Activated T-helper 1 cell treated with anti-CD3 and anti-CD28 coated beads, Interleukin-12 subunit alpha, Interleukin-12 subunit beta, Interleukin-2, Interleukin-4 antibody, amounts not matched to agents 30 ng/mL and 10 ng/mL and 1 ng/mL, durations not matched to agents 14 hours and 24 hours and 36 hours (primary cell): ENCODE measurements around the gene RAB31. TPM values are rescaled to one million over a fixed set of nuclear protein-coding genes. Genes with fewer than 3 reads are reported as not detected.

Experiments
- DNase-seq: peaks from one replicate; pipeline ENCODE4 v3.0.0; 2021; ENCODE audit warnings: low spot score
- H3K27ac Mint-ChIP-seq: one replicate; pipeline ENCODE4 v1.8.0; 2021; ENCODE audit warnings: mild to moderate bottlenecking, mixed read lengths
- H3K27me3 Mint-ChIP-seq: one replicate; pipeline ENCODE4 v1.8.0; 2022; ENCODE audit warnings: mild to moderate bottlenecking, moderate library complexity, mixed read lengths; ENCODE audit not compliant: insufficient read depth
- H3K36me3 Mint-ChIP-seq: one replicate; pipeline ENCODE4 v1.8.0; 2021; ENCODE audit warnings: low read depth, mixed read lengths
- H3K4me1 Mint-ChIP-seq: one replicate; pipeline ENCODE4 v1.8.0; 2021; ENCODE audit warnings: low read depth, mixed read lengths
- H3K4me3 Mint-ChIP-seq: one replicate; pipeline ENCODE4 v1.8.0; 2021; ENCODE audit warnings: mild to moderate bottlenecking, moderate library complexity, mixed read lengths
- H3K9me3 Mint-ChIP-seq: one replicate; pipeline ENCODE4 v1.8.0; 2021; ENCODE audit warnings: mixed read lengths
- intact Hi-C: fragments of 100-400 bp; cut with micrococcal nuclease; formaldehyde crosslinking; loops from one replicate; pipeline ENCODE4 v1.15.1; 2024
- total RNA-seq: library from RNA; stranded (reverse); gene quantifications from 2 replicates; pipeline ENCODE4 v1.2.3, GENCODE V29; 2022

The RAB31 gene
- total RNA-seq, 1 donor from 2014 or later = 0.13 TPM

DNA sequence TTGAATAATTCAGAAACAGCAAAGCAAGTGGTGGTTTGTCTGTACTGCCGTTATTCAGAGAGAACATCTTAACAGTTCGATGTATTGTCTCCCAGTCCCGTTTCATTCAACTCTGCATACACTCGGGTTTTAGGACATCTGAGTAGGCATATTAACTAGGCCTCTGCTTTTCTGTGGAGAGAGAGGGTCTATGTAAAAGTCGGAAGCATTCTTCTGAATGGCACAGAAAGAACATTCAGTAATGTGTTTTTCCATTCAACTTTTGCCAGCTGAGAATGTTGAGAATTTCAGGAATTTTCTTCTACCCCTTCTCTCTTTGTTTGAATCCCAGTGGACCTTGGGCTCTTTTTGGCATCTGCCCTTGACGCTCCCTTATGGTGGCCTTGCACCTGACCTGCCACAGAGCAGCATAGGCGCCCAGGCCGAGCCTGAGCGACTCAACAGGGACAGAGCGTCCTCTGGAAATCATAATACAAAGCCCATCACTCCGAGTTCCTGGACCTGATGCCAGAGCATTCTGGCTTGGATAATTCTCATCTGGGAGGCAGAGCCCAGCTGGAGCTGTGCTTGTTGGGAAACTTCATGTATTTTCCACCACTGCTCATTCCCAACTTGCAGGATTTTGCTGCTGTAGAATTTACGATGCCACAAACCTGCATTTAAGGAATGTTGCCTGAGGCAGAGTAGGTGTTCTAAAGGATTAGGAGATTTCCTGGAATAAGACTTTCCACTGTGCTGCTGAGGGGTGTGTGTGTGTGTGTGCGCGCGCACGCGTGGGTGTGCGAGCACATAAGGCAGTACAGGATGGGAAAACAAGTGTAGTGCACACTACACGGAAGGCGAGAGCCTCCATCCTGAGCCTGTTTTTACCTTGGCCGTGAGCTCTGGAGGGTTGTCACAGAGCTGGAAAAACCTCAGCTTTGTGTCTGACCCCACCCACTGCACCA, 100.5 kb downstream of the RAB31 start:
- Mint-ChIP-seq H3K36me3 (no peaks in the 10 kb centered on the region), H3K4me1 (no peaks in the 10 kb centered on the region), H3K4me3 (no peak overlapping the region), H3K27ac (no peak overlapping the region), H3K9me3 (no peaks in the 10 kb centered on the region), H3K27me3 (no peaks in the 10 kb centered on the region)
- intact Hi-C loops = no loop called here
- DNase-seq = no peak

DNA sequence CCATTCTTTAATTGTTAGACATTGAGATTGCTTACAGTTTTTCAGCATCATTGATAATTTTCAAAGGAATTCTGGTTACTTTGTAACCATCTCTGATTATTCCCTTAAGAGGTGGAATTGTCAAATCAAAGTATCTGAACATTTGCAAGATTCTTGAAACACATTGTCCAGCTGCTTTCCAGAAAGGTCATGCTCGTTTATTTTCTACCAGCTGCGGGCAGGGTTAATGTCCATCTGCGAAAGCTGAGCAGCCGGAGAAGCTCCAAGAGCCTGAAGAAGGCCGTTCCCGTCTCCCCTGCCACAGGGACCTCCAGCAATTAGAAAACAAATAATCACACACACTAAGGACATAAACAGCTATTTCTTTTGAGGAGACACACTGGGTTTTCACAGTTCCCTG, 101.6 kb downstream of the RAB31 start:
- Mint-ChIP-seq H3K4me3 (no peak overlapping the region), H3K9me3 (no peaks in the 10 kb centered on the region), H3K4me1 (no peaks in the 10 kb centered on the region), H3K27ac (no peak overlapping the region), H3K36me3 (no peaks in the 10 kb centered on the region), H3K27me3 (no peaks in the 10 kb centered on the region)
- intact Hi-C loops = no loop called here
- no peak for DNase-seq

DNA sequence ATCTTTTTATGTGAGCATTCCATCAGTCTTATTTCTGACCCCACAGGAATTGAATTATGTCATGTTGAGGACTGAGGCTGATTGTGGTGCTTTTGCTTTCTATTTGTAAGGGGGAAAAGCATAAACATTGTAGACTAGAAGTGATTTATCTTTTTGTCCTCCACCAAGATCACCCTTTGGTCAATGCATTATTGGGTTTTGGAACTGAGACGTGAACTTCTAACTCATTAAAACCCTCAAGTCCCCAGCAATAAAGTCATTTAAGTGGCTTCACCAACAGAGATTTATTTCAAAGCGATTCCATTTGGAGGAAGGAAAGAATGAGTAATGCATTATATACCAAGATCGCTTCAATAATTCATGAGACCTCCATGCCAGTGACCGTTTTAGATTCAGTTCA, 102.2 kb downstream of the RAB31 start:
- intact Hi-C loops = no loop called here
- Mint-ChIP-seq H3K27ac (no peak overlapping the region), H3K36me3 (no peaks in the 10 kb centered on the region), H3K4me3 (no peak overlapping the region), H3K9me3 (no peaks in the 10 kb centered on the region), H3K27me3 (no peaks in the 10 kb centered on the region), H3K4me1 (no peaks in the 10 kb centered on the region)
- no peak for DNase-seq

DNA sequence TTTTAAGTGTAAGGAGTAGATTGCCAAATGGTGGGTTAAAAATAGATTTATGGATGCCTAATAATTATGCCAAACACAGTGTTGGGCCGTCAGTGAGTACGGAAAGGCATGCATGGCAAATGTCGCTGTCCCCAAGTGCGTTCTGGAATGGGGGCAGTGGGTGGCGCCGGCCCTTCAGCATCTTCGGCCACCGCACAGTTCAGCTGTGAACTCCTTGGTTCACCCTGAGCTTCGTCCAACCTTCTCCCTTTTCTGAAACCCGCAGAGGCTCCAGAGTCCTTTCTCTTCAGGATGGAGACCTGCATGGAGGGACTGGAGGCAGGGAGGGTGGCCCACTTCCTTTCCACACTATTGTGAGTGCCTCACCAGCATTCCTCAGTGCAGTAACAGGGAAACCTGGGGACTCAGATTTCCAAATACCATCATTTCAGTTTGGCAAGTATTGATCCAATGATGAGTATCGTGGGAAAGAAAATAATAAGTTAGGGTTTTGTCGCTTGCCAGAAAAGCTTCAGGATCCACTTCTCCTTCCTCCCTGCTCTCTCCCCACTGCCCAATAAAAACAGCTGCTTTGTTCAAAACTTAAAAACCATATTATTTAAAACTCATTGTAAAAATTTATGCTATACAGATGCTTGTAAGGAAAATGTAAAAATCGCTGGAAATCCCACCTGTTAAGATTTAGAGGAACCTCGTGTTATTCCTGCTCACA, 103.0 kb downstream of the RAB31 start:
- Mint-ChIP-seq H3K27ac (no peak overlapping the region), H3K27me3 (no peaks in the 10 kb centered on the region), H3K9me3 (no peaks in the 10 kb centered on the region), H3K4me1 (no peaks in the 10 kb centered on the region), H3K4me3 (no peak overlapping the region), H3K36me3 (no peaks in the 10 kb centered on the region)
- intact Hi-C loops = no loop called here
- no peak for DNase-seq

DNA sequence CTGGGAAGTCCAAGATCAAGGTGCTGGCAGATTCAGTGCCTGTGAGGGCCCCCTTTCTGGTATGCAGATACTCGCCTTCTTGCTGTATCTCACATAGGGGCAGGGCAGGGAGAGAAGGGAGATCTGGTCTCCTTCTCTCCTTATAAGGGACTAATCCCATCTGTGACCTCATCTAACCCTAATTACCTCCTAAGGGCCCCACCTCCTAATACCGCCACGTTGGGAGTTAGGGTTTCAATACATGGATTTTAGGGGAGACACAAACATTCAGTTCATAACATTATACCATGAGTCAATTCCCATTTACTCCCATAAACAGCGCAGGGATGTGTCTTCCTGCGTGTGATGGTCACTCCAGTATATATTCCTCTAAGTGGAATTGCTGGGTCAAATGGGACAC, 103.9 kb downstream of the RAB31 start:
- Mint-ChIP-seq H3K27me3 (no peaks in the 10 kb centered on the region), H3K27ac (no peak overlapping the region), H3K9me3 (no peaks in the 10 kb centered on the region), H3K36me3 (no peaks in the 10 kb centered on the region), H3K4me3 (no peak overlapping the region), H3K4me1 (no peaks in the 10 kb centered on the region)
- intact Hi-C loops = no loop called here
- DNase-seq = no peak

DNA sequence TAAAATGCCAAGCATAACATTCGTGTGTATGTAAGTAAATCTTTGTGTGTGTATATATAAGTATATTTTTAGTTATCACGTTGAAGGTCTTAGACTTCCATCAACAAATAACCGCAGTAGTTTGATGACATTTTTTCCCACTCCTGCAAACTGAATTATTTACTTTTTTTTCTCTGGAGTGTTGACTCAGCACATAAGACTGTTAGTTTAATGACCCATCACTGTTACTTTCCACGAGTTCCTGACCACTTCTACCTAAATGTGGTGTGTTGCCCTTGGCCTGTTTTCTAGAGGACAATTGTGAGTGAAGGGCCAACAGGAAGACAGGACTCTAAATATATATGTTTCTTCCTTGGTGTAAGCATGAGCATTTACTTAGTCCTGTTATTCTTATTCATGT, 106.3 kb downstream of the RAB31 start:
- intact Hi-C loops = no loop called here
- no peaks in the 10 kb centered on the region for H3K9me3 Mint-ChIP-seq
- no peaks in the 10 kb centered on the region for H3K4me1 Mint-ChIP-seq
- H3K36me3 Mint-ChIP-seq = no peaks in the 10 kb centered on the region
- no peak for DNase-seq
- H3K27me3 Mint-ChIP-seq = no peaks in the 10 kb centered on the region
- no peak overlapping the region for H3K4me3 Mint-ChIP-seq
- no peak overlapping the region for H3K27ac Mint-ChIP-seq

DNA sequence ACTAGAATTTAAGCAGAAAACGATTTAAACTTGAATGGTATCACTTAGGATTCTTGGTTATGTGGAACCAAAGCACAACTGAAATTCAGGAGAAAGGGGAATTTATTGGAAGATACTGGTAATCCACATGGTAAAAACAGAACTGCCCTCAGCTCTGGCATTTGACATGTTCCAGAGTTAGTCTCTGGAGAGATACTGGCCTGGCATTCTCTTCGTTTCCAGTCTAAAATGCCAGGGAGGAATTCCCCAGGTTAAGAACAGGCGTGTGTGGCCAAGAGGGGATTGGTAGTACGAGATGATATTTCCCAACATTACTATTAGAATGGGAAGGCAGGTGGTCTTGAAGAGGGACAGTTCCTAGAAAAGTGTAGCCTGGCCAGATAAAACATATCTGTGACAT, 109.2 kb downstream of the RAB31 start:
- intact Hi-C loops = no loop called here
- Mint-ChIP-seq H3K4me1 (no peaks in the 10 kb centered on the region), H3K27ac (no peak overlapping the region), H3K4me3 (no peak overlapping the region), H3K9me3 (no peaks in the 10 kb centered on the region), H3K36me3 (no peaks in the 10 kb centered on the region), H3K27me3 (peaks cover 3% of the 10 kb centered on the region)
- DNase-seq = no peak

DNA sequence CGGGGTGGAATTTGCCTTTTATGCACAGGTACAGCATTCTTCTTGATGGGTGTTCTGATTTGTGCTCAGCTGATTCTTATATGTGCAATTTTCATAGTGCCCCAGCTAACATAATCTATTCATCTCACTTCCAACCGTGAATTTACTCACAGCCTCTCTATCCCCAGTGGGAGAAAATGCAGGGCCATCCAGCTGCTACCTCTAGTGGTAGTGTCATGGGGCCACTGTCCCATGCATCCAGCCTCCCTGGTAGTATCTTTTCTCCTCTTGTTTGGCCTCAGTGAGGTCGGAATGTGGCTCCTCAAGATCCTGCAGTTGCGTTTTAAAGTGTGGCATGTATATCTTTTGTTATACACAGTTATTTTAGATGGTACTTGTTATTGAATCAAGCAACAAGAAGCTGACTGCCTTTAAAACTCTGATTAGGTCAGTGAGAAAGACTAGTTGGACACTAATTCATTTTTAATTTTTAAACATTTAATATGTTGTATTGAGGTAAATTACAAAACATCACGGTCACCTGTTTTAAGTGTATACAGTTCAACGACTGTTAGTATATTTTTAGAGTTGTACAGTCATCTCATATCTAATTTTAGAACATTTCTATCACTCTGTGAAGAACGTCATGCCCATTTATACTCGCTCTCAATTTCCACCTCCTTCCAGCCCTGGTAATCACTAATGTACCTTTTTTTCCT, 109.8 kb downstream of the RAB31 start:
- H3K4me3 Mint-ChIP-seq = no peak overlapping the region
- DNase-seq = no peak
- H3K36me3 Mint-ChIP-seq = no peaks in the 10 kb centered on the region
- peaks cover 3% of the 10 kb centered on the region for H3K27me3 Mint-ChIP-seq
- H3K27ac Mint-ChIP-seq = no peak overlapping the region
- no peaks in the 10 kb centered on the region for H3K4me1 Mint-ChIP-seq
- H3K9me3 Mint-ChIP-seq = no peaks in the 10 kb centered on the region
- intact Hi-C loops = no loop called here

DNA sequence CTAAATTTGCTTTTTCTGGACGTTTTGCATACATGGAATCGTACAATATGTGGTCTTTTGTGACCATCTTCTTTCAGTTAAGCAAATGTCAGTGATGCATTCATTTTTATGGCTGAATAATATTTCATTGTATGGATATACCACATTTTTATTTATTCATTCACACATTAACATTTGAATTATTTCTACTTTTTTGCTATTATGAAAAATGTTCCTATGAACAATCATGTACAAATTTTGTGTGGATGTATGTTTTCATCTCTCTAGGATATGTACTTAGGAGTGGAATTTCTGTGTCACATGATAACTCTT, 110.3 kb downstream of the RAB31 start:
- H3K27me3 Mint-ChIP-seq = peaks cover 3% of the 10 kb centered on the region
- intact Hi-C loops = no loop called here
- no peak overlapping the region for H3K4me3 Mint-ChIP-seq
- H3K9me3 Mint-ChIP-seq = no peaks in the 10 kb centered on the region
- no peaks in the 10 kb centered on the region for H3K4me1 Mint-ChIP-seq
- H3K36me3 Mint-ChIP-seq = no peaks in the 10 kb centered on the region
- no peak for DNase-seq
- H3K27ac Mint-ChIP-seq = no peak overlapping the region

DNA sequence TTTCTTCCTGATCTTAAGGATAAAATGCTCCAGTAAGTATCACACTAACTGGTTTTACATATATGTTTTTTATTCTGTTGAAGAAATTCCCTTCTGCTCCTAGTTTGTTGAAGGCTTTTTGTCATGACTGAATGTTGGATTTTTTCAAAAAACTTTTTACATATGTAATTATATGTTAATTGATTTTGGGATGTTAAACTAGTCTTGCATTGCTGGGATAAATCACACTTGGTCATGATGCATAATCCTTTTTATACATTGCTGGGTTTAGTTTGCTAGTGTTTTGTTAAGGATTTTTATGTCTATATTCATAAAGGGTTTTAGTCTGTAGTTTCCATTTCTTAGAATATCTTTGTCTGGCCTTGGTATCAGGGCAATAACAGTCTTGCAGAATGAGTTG, 112.0 kb downstream of the RAB31 start:
- intact Hi-C loops = no loop called here
- Mint-ChIP-seq H3K4me3 (no peak overlapping the region), H3K36me3 (no peaks in the 10 kb centered on the region), H3K4me1 (no peaks in the 10 kb centered on the region), H3K27me3 (peaks cover 3% of the 10 kb centered on the region), H3K9me3 (no peaks in the 10 kb centered on the region), H3K27ac (no peak overlapping the region)
- no peak for DNase-seq

DNA sequence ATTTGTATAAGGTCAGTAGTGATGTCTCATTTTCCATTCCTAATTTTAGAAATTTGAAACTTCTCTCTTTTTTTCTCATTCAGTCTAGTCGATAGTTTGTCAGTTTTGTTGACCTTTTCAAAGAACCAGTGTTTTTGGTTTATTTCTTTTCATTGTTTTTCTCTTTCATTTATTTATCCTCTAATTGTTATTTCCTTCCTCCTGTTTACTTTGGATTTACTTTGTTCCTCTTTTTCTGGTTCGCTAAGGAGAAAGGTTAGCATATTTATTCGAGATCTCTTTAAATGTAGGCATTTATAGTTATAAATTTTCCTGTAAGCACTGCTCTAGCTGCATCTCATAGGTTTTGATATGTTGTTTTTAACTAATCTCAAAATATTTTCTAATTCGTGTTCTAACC, 112.6 kb downstream of the RAB31 start:
- intact Hi-C loops = no loop called here
- Mint-ChIP-seq H3K36me3 (no peaks in the 10 kb centered on the region), H3K27ac (no peak overlapping the region)

DNA sequence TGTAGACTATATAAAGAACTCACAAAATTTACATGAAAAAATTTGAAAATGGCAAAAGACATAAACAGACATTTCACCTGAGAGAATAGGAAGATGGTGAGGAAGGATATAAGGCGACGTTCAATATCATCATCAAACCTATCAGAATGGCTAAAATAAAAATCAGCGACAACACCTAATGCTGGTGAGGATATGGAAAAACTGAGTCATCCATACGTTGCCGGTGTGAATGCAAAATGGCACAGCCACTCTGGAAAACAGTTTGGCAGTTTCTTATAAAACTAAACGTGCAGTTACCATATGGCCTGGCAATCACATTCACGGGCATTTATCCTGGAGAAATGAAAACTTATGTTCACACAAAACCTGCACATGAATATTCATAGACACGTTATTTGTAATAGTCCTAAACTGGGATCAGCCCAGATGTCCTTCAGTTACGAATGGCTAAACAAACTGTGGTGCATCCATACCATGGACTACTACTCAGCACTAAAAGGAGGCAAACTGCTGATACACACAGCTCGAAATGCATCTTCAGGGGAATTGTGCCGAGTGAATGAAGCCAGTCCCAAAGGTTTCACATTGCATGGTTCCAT, 114.6 kb downstream of the RAB31 start:
- no peaks in the 10 kb centered on the region for H3K36me3 Mint-ChIP-seq
- no peak overlapping the region for H3K4me3 Mint-ChIP-seq
- no peak overlapping the region for H3K27ac Mint-ChIP-seq
- peaks cover 3% of the 10 kb centered on the region for H3K27me3 Mint-ChIP-seq
- H3K4me1 Mint-ChIP-seq = no peaks in the 10 kb centered on the region
- DNase-seq = no peak
- intact Hi-C loops = no loop called here
- no peaks in the 10 kb centered on the region for H3K9me3 Mint-ChIP-seq

More for the DNA sequence above, 112.6 kb downstream of the RAB31 start:
- H3K27me3 Mint-ChIP-seq = peaks cover 3% of the 10 kb centered on the region
- no peaks in the 10 kb centered on the region for H3K9me3 Mint-ChIP-seq
- H3K4me1 Mint-ChIP-seq = no peaks in the 10 kb centered on the region
- H3K4me3 Mint-ChIP-seq = no peak overlapping the region
- DNase-seq = no peak
